ENCODE data around the gene RNF180.
"Not testable (repeated sequence)": the region's sequence is repeated elsewhere in the genome, so short reads cannot be mapped to it uniquely, and the experiment has no call there.

DNA sequence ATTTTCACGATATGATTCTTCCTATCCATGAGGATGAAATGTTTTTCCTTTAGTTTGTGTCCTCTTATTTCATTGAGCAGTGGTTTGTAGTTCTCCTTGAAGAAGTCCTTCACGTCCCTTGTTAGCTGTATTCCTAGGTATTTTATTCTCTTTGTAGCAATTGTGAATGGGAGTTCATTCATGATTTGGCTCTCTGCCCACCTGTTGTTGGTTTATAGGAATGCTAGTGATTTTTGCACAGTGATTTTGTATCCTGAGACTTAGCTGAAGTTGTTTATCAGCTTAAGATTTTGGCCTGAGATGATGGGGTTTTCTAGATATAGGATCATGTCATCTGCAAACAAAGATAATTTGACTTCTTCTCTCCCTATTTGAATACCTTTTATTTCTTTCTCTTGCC, 122.9 kb downstream of the RNF180 start:
- TF ChIP-seq, protein P1, sequence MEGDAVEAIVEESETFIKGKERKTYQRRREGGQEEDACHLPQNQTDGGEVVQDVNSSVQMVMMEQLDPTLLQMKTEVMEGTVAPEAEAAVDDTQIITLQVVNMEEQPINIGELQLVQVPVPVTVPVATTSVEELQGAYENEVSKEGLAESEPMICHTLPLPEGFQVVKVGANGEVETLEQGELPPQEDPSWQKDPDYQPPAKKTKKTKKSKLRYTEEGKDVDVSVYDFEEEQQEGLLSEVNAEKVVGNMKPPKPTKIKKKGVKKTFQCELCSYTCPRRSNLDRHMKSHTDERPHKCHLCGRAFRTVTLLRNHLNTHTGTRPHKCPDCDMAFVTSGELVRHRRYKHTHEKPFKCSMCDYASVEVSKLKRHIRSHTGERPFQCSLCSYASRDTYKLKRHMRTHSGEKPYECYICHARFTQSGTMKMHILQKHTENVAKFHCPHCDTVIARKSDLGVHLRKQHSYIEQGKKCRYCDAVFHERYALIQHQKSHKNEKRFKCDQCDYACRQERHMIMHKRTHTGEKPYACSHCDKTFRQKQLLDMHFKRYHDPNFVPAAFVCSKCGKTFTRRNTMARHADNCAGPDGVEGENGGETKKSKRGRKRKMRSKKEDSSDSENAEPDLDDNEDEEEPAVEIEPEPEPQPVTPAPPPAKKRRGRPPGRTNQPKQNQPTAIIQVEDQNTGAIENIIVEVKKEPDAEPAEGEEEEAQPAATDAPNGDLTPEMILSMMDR (IDR thresholded peaks at IDR 0.05; ENCODE audit: control extremely low read depth in 1 of 3, insufficient read depth in 1 of 3, low read depth in 1 of 3, low read length in 3 of 3), result not testable (repeated sequence)
- TF ChIP-seq CHD2 (IDR thresholded peaks at IDR 0.05; ENCODE audit: low read length); NRF1 (IDR thresholded peaks at IDR 0.05; ENCODE audit: low read depth, low read length); EP300 (IDR thresholded peaks at IDR 0.05; ENCODE audit: borderline replicate concordance in 1 of 2, low read depth in 2 of 2, low read length in 2 of 2); HDAC6 (IDR thresholded peaks at IDR 0.05; ENCODE audit: low read depth, low read length); ZNF274 (IDR thresholded peaks at IDR 0.05; ENCODE audit: borderline replicate concordance, extremely low read depth, low read length); EZH2 (IDR thresholded peaks at IDR 0.05; ENCODE audit: low read depth, low read length, severe bottlenecking); TAF1 (IDR thresholded peaks at IDR 0.05; ENCODE audit: low read depth, low read length); POLR2A (IDR thresholded peaks at IDR 0.05; ENCODE audit: control extremely low read depth in 1 of 2, low read depth in 2 of 2, low read length in 2 of 2); POLR2AphosphoS5 (IDR thresholded peaks at IDR 0.05; ENCODE audit: low read depth, low read length): not testable (repeated sequence)
- TF ChIP-seq, protein P2, sequence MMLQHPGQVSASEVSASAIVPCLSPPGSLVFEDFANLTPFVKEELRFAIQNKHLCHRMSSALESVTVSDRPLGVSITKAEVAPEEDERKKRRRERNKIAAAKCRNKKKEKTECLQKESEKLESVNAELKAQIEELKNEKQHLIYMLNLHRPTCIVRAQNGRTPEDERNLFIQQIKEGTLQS (IDR thresholded peaks at IDR 0.05; ENCODE audit: insufficient read depth, low read depth, low read length), result not testable (repeated sequence)
- TF ChIP-seq, protein P3, sequence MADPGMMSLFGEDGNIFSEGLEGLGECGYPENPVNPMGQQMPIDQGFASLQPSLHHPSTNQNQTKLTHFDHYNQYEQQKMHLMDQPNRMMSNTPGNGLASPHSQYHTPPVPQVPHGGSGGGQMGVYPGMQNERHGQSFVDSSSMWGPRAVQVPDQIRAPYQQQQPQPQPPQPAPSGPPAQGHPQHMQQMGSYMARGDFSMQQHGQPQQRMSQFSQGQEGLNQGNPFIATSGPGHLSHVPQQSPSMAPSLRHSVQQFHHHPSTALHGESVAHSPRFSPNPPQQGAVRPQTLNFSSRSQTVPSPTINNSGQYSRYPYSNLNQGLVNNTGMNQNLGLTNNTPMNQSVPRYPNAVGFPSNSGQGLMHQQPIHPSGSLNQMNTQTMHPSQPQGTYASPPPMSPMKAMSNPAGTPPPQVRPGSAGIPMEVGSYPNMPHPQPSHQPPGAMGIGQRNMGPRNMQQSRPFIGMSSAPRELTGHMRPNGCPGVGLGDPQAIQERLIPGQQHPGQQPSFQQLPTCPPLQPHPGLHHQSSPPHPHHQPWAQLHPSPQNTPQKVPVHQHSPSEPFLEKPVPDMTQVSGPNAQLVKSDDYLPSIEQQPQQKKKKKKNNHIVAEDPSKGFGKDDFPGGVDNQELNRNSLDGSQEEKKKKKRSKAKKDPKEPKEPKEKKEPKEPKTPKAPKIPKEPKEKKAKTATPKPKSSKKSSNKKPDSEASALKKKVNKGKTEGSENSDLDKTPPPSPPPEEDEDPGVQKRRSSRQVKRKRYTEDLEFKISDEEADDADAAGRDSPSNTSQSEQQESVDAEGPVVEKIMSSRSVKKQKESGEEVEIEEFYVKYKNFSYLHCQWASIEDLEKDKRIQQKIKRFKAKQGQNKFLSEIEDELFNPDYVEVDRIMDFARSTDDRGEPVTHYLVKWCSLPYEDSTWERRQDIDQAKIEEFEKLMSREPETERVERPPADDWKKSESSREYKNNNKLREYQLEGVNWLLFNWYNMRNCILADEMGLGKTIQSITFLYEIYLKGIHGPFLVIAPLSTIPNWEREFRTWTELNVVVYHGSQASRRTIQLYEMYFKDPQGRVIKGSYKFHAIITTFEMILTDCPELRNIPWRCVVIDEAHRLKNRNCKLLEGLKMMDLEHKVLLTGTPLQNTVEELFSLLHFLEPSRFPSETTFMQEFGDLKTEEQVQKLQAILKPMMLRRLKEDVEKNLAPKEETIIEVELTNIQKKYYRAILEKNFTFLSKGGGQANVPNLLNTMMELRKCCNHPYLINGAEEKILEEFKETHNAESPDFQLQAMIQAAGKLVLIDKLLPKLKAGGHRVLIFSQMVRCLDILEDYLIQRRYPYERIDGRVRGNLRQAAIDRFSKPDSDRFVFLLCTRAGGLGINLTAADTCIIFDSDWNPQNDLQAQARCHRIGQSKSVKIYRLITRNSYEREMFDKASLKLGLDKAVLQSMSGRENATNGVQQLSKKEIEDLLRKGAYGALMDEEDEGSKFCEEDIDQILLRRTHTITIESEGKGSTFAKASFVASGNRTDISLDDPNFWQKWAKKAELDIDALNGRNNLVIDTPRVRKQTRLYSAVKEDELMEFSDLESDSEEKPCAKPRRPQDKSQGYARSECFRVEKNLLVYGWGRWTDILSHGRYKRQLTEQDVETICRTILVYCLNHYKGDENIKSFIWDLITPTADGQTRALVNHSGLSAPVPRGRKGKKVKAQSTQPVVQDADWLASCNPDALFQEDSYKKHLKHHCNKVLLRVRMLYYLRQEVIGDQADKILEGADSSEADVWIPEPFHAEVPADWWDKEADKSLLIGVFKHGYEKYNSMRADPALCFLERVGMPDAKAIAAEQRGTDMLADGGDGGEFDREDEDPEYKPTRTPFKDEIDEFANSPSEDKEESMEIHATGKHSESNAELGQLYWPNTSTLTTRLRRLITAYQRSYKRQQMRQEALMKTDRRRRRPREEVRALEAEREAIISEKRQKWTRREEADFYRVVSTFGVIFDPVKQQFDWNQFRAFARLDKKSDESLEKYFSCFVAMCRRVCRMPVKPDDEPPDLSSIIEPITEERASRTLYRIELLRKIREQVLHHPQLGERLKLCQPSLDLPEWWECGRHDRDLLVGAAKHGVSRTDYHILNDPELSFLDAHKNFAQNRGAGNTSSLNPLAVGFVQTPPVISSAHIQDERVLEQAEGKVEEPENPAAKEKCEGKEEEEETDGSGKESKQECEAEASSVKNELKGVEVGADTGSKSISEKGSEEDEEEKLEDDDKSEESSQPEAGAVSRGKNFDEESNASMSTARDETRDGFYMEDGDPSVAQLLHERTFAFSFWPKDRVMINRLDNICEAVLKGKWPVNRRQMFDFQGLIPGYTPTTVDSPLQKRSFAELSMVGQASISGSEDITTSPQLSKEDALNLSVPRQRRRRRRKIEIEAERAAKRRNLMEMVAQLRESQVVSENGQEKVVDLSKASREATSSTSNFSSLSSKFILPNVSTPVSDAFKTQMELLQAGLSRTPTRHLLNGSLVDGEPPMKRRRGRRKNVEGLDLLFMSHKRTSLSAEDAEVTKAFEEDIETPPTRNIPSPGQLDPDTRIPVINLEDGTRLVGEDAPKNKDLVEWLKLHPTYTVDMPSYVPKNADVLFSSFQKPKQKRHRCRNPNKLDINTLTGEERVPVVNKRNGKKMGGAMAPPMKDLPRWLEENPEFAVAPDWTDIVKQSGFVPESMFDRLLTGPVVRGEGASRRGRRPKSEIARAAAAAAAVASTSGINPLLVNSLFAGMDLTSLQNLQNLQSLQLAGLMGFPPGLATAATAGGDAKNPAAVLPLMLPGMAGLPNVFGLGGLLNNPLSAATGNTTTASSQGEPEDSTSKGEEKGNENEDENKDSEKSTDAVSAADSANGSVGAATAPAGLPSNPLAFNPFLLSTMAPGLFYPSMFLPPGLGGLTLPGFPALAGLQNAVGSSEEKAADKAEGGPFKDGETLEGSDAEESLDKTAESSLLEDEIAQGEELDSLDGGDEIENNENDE (IDR thresholded peaks at IDR 0.05; ENCODE audit: insufficient replicate concordance, low read length), result not testable (repeated sequence)
